NB4 (cell line): ENCODE measurements around the gene AQP3.
"Not testable (repeated sequence)": the region's sequence is repeated elsewhere in the genome, so short reads cannot be mapped to it uniquely, and the experiment has no call there.

Experiments used
- DNase-seq: peaks from one replicate; pipeline ENCODE4 v3.0.0; 2010; ENCODE audit warnings: low read depth
- H3K4me3 ChIP-seq: one replicate; pipeline ENCODE4 v1.5.1; 2011; ENCODE audit warnings: mild to moderate bottlenecking, low read depth, low read length, moderate library complexity
- CTCF ChIP-seq: IDR thresholded peaks from one replicate; pipeline ENCODE4 v1.5.1; 2012; ENCODE audit warnings: low read depth, low read length
- MYC ChIP-seq: IDR thresholded peaks from 2 replicates; pipeline ENCODE4 v1.6.1; 2011; ENCODE audit warnings: low read depth, low read length
- POLR2A ChIP-seq: IDR thresholded peaks from 2 replicates; pipeline ENCODE4 v1.6.1; 2011; ENCODE audit warnings: mild to moderate bottlenecking; ENCODE audit not compliant: insufficient read length; ENCODE audit errors: extremely low read depth
- TF ChIP-seq, protein P1 (sequence below): IDR thresholded peaks from 2 replicates; pipeline ENCODE4 v1.6.1; 2011; ENCODE audit warnings: low read depth, low read length

Gene AQP3

DNA sequence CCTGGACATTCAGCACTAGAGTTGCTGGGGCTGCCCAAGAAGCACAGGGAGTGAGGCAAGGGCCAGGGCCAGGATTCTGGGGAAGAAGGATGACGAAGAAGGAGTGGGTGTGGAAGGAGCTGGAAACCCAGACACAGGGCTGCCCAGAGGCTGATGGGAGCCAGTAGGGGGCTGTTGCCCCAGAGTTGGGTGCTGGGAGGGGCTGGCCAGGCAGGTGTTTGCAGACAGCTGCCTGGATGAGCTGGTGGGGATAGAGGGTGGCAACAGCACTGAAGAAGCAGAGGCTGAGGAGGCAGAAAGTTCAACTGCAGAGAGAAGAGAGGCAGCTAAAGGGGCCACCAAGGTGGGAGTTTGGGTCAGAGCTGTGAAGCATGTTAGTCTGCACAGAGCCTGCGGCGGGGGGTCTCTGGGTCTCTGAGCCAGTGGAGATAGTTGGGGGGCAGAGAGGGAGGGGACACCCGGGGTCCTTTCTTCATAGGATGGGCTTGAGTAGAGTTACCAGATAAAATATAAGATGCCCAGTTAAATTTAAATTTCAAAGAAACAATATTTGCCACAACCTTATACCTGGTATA is 42.5 kb downstream of the AQP3 start:
- DNase-seq, result no peak
- TF ChIP-seq POLR2A, result no peak
- no peak for TF ChIP-seq CTCF
- TF ChIP-seq, protein P1, sequence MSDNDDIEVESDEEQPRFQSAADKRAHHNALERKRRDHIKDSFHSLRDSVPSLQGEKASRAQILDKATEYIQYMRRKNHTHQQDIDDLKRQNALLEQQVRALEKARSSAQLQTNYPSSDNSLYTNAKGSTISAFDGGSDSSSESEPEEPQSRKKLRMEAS, result no peak
- no peak for TF ChIP-seq MYC
- no peak overlapping the region for H3K4me3 ChIP-seq

DNA sequence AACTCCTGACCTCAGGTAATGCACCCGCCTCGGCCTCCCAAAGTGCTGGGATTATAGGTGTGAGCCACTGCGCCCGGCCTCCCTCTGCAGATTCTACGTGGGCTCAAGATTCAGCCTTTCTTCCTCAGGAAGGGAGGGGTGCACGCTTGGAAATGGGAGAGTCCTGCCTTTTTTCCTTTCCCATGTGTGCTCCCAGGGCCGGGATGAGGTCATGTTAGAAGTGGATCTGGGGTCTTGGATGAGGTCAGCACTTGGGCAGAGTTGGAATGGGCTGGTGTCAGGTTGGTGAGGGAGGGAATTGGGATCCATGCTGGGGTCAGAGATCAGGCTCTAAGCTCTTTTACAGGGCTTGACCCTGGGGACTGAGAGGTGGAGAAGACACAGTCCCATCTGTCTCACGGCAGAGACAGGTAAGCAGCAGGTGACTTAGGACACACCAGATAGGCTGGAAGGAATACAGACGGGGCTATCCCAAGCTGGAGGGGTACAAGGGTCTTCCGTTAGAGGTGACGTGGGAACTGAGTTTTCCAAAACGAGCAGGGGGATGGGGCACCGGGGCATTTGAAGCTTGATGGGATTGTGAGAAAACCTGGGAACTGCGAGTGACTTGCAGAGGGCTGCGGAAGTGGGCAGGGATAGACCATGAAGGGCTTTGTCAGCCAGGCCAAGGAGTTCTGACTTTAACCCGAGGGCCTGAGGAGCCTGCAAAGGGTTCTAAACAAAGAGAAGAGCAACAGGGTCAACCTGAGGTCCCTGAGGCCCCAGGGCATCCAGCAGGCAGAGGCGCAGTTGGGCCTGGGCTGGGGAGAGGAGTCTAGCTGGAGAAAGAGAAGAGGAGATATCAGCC is 43.2 kb downstream of the AQP3 start:
- TF ChIP-seq, protein P1, result no peak
- no peak for TF ChIP-seq CTCF
- TF ChIP-seq POLR2A, result no peak
- no peak for TF ChIP-seq MYC
- no peak overlapping the region for H3K4me3 ChIP-seq
- no peak for DNase-seq

GRCh38 chr9:33402371-33402770 is 45.0 kb downstream of the AQP3 start, which contains the start of gene AQP7:
Gene AQP7, minus strand, starts transcription at chr9:33402568. Its CDS starts 1,306 bp downstream, at chr9:33401262.
- DNase-seq, H3K4me3 ChIP-seq: not testable (repeated sequence)

- not testable (repeated sequence) for H3K4me3 ChIP-seq, DNase-seq
Observed at GRCh38 chr9:33401809-33402208, 45.6 kb downstream of the AQP3 start.

DNA sequence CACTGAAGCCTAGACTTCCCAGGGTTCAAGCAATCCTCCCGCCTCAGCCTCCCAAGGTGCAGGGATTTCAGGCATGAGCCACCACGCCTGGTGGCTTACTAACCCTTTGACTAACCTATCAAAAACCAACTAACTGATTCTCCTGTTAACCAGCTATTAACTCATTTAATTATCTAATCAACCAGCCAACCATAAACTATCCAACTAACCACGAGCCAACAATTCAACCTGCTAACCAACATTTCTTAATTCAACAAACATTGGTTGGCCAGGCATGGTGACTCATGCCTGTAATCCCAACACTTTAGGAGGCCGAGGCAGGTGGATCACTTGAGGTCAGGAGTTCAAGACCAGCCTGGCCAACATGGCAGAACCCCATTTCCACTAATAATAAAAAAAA is 48.3 kb downstream of the AQP3 start:
- DNase-seq, H3K4me3 ChIP-seq: not testable (repeated sequence)

DNA sequence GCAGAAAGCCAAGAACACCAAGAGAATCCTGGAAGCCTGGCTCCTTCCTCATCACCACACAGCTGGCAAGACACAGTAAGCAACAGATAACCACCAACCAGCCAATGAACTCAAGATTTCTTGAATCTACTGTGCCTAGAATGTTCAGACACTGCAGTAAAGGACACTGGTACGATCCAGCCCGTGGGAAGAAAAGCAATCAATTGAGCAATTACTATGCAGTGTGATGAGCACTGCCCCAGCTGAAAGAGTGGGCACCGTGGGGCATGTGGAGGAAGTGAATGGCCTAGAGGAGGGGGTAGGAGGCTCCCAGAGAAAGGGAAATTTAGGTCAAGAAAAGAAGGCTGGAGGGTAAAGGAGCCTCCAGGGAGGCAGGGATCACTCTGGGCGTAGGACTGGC is 49.6 kb downstream of the AQP3 start:
- H3K4me3 ChIP-seq, DNase-seq: not testable (repeated sequence)

DNA sequence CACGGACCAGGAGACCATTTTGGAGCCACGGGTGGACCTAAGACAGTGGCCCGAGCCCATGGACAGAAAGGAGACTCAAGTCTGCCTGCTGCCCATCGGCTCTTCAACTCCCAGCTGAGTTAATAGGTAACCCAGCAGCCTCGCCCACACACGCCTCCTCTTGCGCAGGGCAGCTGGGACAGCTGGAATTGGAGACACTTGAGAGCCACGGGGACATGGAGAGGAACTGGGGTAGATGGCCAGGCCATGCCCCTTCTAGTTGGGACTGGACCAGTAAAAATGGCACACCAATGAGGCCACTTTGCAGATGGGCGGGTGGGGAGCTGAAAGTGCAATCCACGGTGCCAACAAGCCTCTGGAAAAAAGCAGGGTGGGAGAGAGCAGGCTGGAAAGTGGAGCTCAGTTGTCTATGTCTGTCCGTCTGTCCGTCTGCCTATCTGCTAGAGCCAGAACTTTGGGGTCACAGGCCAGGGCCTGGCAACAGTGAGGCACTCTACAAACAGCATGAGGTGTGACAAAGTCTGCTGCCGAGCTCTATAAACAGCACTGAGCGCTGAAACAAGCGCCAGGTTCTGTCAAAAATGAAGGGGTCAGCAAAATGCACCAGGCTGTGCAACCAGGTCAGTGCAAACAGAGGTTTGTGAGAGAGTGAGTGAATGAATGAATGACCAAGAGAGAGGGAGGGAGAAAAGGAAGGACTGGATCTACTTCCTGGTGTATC is 52.1 kb downstream of the AQP3 start:
- not testable (repeated sequence) for DNase-seq

DNA sequence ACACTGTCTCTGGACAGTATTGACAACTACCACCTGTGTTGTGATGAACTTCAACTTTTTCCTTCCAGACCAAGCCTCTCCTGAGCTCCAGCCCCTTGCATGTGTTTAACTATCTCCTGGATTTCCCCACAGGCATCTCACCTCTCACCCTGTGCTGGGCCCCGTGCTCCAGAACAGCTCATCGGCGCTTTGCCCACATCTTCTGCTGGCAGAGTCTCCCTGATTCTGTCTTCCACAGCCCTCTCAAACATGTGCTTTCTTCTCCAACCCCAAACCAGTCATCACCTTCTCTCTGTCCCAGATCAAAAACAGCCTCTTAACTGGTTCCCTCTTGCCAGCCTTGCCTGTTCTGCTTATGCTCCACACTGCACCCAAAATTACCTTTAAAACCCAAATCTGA is 53.4 kb downstream of the AQP3 start:
- H3K4me3 ChIP-seq, DNase-seq: not testable (repeated sequence)

More for the DNA sequence above, 52.1 kb downstream of the AQP3 start:
- H3K4me3 ChIP-seq, result not testable (repeated sequence)

DNA sequence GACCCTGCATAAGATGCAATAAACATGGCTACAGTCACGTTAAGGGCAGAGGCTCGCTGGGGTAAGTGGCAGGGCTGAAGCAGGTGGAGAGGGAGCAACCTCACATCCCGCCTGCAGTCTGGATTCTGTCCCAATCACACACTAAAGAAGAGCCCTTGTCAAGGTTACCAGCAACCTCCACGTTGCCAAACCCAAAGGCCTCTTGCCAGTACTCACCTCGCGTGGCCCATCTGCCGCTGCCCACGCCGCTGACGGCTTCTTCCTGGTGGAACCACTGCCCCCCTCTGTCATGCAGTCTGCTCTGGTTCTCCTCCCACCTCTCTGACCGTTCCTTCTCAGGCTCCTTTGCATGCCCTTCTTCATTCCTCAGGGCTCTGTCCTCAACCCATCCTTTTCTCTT is 53.8 kb downstream of the AQP3 start:
- no peak for DNase-seq
- H3K4me3 ChIP-seq, result no peak overlapping the region

DNA sequence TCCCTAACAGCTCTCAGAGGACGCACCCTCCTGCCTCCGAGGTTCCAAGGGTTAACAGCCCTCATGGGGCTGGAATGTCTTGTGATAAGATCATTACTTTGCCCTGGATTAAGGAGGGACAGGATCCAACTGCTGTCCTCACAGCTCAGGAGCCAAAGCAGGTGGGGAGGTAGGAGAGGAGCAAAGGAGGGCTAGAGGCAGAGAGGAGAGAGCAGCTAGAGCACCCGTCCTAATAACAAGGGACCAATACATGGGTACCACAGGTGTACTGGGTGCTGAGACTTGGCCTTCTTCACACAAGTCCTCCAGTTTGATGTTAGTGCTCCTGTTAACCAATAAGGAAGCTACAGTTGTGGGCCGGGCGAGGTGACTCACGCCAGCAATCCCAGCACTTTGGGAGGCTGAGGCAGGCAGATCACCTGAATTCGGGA is 54.8 kb downstream of the AQP3 start:
- not testable (repeated sequence) for DNase-seq, H3K4me3 ChIP-seq

More for the DNA sequence above, 53.8 kb downstream of the AQP3 start:
- TF ChIP-seq, protein P1, result no peak
- no peak for TF ChIP-seq CTCF
- TF ChIP-seq POLR2A, result no peak
- TF ChIP-seq MYC, result no peak
